Hepatocyte (in vitro differentiated cells): ENCODE data around the gene ITFG1.
"Not testable (repeated sequence)": the region's sequence is repeated elsewhere in the genome, so short reads cannot be mapped to it uniquely, and the experiment has no call there.

ENCODE experiments used
- CTCF ChIP-seq: fragments of 200-600 bp; sonication (generic); IDR thresholded peaks from 2 replicates; pipeline ENCODE4 v1.5.1; 2016; ENCODE audit warnings: antibody characterized with exemption, mild to moderate bottlenecking; ENCODE audit not compliant: poor library complexity
- EZH2 ChIP-seq: fragments of 200-600 bp; sonication (generic); IDR thresholded peaks from 2 replicates; pipeline ENCODE4 v1.6.1; 2016; ENCODE audit warnings: antibody characterized with exemption, mild to moderate bottlenecking, borderline replicate concordance

- TF ChIP-seq EZH2, CTCF: not testable (repeated sequence)
These were observed 18.0 kb downstream of the ITFG1 start for GRCh38 chr16:47442884-47443283.
